PC-3 (cell line): ENCODE measurements around the gene MAT1A.

Experiments
- CTCF ChIP-seq: fragments of 300-600 bp; sonication (generic); conservative IDR thresholded peaks from 2 replicates; pipeline ENCODE4 v1.5.1; 2017; ENCODE audit warnings: antibody characterized with exemption, low read depth, mild to moderate bottlenecking, low read length
- EZH2 ChIP-seq: fragments of 300-600 bp; sonication (generic); IDR thresholded peaks from one replicate; pipeline ENCODE4 v1.6.1; 2017; ENCODE audit warnings: antibody characterized with exemption, mild to moderate bottlenecking, low read length; ENCODE audit not compliant: unreplicated experiment
- EZH2phosphoT487 ChIP-seq: fragments of 300-600 bp; sonication (generic); IDR thresholded peaks from 2 replicates; pipeline ENCODE4 v1.6.1; 2018; ENCODE audit warnings: mild to moderate bottlenecking, antibody characterized with exemption, low read length, borderline replicate concordance

- no peak for TF ChIP-seq CTCF
- TF ChIP-seq EZH2, result no peak
- TF ChIP-seq EZH2phosphoT487, result no peak
Measured at GRCh38 chr10:80274396-80275134, 14.9 kb downstream of the MAT1A start.
